Measurements from ENCODE around the gene PPP1R1A.

DNA sequence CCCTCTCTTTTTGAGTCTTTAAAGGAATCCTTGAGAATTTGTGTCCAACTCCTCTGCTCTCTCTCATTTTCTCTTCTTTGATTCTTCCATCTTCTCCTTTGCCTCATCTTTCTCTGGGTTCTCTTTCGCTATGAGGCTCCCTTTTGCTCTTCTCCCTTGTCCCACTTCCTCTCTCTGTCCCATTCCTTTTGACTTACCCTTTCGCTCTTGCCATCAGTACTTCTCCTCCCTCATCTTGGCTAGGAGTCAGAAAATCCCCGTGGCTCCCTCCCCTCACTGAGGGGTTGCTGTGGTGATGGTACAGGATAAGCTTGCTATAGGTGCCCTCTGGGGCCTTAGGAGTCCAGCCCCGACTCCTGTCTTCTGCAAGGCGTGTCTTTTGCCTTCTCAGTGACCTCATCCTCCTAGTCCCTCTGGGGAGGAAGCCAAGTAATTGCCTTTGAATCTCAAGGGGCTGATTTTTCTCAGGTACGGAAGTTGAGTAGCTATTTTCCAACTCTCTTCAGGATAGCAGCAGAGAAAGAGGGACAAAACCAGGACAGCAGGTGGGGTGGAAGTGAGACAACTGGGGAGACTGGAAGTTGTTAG, 32.7 kb downstream of the PPP1R1A start:
- TF ChIP-seq, protein P1, sequence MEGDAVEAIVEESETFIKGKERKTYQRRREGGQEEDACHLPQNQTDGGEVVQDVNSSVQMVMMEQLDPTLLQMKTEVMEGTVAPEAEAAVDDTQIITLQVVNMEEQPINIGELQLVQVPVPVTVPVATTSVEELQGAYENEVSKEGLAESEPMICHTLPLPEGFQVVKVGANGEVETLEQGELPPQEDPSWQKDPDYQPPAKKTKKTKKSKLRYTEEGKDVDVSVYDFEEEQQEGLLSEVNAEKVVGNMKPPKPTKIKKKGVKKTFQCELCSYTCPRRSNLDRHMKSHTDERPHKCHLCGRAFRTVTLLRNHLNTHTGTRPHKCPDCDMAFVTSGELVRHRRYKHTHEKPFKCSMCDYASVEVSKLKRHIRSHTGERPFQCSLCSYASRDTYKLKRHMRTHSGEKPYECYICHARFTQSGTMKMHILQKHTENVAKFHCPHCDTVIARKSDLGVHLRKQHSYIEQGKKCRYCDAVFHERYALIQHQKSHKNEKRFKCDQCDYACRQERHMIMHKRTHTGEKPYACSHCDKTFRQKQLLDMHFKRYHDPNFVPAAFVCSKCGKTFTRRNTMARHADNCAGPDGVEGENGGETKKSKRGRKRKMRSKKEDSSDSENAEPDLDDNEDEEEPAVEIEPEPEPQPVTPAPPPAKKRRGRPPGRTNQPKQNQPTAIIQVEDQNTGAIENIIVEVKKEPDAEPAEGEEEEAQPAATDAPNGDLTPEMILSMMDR (IDR thresholded peaks at IDR 0.05; ENCODE audit: low read depth, low read length), result no peak
- no peak for TF ChIP-seq POLR2A (IDR thresholded peaks at IDR 0.05; ENCODE audit: extremely low read depth, insufficient read length)
- TF ChIP-seq MYC (IDR thresholded peaks at IDR 0.05; ENCODE audit: low read depth, low read length), result no peak
- TF ChIP-seq, protein P2, sequence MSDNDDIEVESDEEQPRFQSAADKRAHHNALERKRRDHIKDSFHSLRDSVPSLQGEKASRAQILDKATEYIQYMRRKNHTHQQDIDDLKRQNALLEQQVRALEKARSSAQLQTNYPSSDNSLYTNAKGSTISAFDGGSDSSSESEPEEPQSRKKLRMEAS (IDR thresholded peaks at IDR 0.05; ENCODE audit: low read depth, low read length), result no peak
